NCI-H187 treated with DMSO at 0.1 percent for 48 hours (cell line): ENCODE results near the gene PTS.

Source experiments
- DNase-seq: peaks from one replicate; lab custom pipeline; 2025; lab: John Stamatoyannopoulos, UW

The PTS gene

DNA sequence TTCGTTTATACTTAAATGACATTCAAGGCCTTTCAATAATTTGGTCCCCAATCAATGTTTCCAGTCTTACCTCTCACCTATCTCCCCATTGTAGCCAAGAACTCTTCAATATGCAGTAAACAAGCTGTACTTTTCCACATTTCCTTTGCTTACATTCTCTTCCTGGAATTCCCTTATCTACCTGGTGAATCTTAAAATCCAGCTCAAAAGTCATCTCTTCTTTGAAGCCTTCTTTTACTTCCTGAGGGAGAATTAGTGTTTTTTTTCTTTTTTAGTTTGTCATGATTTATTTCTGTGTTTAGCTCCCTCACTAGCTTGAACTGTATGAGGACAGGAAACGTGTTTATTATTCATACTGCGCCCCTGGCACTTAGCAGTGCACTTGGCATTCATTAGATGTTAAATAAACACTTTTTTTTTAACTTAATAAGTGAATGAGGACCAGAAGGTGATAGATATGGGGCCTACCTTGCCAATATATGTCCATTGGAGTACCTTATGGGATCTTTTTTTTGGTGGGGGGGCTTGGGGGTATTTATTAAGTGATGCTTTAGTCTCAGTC lies 4.9 kb upstream of the PTS start:
- no peak for DNase-seq

DNA sequence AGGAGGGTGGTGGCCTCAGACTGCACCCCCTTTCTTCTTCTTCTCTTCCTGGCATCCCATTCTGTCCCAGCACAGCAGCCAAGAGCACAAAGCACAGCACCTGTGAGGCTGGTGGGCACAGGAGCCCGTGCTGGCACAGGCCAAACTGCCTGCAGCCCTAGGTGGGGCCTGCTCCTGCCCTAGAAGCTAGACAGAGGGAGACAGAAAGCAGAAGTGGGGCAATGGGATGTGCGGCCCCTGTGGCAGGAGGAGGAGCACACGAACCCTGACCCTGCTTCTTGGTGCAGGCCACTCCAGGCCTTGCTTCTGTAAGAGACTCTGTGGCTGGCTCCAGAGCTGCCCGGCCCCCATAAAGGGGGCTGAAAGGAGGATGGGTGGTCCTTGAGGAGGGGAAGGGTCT lies 3.9 kb upstream of the PTS start:
- DNase-seq, result no peak

DNA sequence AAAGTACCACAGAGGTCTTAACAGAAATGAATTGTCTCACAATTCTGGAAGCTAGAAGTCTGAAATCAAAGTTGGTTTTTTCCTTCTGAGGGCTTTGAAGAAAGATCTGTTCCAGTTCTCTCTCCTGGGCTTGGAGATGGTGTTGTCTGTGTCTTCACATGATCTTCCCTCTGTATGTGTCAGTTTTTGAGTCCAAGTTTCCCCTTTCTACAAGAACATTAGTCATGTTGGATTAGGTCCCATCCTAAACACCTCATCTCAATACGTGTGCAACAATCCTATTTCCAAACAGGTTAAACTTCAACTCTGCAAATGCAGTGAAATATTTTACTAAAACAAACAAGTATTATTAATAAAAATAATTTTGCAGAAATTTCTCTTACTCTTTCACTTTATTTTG lies 3.1 kb upstream of the PTS start:
- no peak for DNase-seq

DNA sequence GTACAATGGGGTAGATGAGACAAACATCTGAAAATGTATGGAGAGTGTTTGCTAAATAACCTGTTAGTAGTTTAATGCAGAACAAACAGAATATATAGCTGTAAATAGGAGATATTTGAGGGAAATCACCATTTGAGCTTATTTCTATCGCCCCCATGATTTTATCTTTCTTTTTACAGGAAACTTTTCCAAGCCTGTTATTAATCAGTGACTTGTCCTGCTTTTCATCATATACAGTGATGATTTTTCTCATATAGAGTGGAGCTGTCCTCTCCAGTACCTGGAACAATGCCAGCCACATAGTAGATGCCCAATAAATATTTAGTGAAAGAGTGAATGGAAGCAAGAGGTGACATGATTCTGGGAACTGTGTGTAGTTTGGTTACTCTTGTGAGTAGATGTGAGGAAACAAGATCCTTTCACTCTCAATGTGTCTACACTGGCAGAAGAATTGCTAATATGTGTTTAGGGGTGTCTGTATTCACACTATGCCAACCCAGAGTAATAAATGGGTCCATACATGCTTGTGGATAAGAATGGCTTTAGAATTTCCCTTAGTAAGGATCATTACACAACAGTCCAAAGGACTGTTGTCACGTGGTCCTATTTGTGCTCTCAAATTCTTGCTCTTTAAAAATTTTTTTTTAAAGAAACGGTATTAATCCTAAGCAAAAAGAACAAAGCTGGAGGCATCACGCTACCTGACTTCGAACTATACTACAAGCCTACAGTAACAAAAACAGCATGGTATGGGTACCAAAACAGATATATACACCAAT lies 2.3 kb upstream of the PTS start:
- DNase-seq, result no peak

DNA sequence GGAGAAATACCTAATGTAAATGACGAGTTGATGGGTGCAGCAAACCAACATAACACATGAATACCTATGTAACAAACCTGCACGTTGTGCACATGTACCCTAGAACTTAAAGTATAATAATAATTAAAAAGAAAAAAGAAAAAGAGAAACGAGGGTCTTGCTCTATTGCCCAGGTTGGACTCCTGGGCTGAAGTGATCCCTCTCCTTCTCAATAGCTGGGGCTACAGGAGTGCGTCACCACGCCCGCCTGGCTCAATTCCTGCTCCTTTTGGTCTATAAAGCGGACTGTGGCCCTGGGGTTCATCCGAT lies 521 bp upstream of the PTS start:
- no peak for DNase-seq

DNA sequence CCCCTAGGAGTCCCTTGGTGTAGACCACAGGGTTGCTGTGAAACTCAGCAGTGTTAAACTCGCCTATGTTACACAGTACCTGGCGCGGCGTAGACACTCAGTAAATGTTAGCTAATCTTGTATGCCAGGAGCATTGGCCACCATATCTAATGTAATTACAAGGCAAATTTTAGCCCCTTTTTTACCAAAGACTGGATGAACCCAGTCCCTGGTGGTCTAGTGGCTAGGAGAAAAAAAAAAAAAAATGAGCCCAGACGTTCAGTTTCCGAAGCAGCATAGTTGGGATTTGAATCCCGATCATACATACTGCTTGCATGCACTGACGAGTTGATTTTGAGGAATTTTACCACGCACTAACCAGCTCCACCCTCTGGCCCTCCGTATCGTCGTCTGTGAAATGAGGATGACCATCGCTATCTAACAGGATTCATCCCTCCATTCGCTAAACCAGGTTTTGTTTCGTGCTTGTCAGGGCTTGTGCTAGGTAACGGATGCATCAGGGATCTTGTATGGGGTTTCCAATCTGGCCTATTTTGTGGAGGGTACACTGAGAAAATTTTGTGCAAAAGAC lies 688 bp downstream of the PTS start:
- no peak for DNase-seq

DNA sequence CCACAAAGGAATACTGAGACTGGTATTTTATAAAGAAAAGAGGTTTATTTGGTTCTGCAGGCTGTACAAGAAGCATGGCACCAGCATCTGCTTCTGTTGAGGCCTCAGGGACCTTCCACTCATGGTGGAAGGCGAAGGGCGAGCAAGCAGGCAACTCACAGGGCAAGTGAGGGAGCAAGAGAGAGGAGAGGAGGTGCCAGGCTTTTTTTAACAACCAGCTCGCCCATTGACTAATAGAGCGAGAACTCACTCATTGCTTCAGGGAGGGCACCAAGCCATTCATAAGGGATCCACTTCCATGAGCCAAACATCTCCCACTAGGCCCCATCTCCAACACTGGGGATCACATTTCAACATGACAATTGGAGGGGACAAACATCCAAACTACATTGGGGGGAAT lies 1.2 kb downstream of the PTS start:
- no peak for DNase-seq

DNA sequence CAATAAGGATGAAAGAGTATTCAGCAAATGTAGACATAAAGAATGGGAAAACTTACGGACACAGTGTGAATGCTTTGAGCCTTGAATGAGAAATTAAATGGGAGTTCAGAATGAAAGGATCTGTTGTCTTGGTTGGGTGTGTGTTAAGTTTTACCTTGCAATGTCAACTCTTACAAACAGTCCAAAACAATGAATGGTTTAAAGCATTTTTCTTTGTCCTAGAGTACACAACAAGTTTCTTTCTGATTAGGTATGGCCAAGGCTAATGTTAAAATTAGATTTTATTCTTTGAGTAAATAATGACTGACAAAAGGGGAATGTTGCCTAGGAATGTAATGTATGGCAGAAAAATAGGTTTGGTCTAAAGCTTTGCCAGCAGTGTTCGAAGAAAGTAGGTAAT lies 2.5 kb downstream of the PTS start:
- DNase-seq, result no peak

DNA sequence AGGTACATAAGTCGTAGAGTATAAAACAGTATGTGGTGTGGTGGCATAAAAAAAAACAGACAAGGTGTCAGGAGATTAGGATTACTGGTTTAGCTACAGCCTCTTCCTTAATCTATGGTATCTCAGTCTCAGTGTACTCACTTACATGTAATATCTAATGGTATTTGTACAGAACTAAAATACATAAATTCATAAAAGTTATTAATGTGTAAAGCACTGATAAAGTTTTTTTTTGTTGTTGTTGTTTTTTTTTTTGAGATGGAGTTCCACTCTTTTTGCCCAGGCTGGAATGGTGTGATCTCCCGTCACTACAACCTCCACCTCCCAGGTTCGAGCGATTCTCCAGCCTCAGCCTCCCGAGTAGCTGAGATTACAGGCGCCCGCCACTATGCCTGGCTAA lies 2.9 kb downstream of the PTS start:
- no peak for DNase-seq

DNA sequence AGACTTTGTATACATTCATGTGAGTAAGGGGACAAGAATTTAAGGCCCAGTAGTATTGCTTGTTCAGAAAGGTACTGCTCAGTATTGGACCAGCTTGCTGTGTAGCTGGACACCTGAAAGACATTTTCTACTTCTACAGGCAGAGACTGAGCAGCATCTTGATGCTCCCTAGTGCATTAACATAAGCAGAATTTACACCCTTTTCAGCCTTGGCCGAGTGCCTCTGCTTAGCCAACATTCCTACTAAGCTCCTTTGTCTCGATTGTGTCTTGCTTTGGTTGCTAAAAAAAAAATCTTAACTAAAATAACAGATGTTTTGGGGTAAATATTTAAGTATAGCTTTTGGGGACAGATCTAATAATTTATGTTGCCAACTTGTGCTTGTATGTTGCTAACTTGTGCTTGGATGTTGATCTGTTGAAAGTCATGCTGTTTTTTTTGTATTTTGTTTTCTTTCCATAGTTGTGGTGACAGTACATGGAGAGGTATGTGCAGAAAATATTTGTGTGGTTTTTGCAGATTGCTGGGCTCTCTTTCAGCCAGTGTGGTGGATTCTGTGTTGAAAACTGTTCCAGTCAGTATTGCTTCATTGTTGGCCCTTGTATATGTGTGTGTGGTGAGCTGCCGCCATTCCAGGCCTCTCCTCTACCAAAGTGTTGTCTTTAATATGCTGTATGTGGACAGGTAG lies 3.7 kb downstream of the PTS start:
- no peak for DNase-seq

DNA sequence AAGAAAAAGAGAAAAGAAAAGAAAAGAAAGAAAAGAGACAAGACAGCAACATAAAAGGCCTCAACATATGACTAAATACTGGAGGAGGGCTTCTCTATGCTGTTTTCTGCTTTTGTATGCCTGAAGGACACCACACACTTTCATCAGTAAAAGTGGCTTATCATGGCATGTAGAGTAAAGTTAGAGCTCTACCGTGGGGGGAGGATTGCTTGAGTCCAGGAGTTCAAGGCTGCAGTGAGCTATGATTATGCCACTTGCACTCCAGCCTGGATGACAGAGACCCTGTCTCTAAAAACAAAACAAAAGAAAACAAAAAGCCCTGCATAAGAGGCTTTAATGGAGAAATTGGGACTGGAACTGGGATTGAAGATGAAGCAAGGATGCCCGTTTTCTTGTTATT lies 5.7 kb downstream of the PTS start:
- no peak for DNase-seq

DNA sequence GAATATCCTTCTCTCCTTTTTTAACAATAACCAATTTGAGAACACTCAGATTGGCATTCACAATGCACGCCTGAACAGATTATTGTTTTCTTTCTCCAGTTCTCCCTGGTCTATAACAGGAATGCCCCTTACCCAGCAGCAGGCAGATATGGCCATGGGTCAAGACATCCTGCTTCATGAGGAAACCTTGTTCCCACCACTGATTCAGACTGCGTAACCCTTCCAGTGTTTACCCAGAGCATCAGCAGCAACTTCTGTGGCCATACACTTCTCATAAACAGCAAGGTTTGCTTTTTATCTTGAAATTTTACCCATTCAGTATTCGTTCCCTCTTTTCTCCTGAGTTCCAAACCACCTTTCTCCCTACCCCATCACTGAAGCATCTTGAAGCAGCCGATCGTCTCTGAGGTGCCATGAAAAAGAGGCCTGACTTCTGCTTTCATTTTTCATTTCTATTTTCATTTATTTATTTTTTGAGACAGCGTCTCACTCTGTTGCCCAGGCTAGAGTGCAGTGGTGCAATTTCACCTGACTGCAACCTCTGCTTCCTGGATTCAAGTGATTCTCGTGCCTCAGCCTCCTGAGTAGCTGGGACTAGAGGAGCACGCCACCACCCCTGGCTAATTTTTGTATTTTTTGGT lies 9.6 kb downstream of the PTS start:
- DNase-seq, result no peak

DNA sequence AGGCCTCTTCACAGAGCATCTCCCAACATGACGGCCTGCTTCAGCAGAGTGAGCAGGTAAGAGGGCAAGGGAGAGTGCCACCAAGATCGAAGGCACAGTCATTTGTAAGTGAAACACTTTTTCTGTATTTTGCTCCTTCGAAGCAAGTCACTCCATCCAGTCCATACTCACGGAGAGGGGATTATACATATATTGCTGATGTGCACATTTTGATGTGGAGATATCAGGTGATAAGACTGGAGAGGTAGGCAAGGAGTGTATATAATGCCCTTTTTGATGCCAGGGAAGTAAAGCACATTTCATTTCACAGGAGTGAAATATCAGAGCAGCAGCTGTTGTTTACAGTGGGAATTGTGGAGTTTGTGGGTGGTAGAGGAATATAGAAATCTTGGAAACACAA lies 11.2 kb downstream of the PTS start:
- DNase-seq, result no peak

DNA sequence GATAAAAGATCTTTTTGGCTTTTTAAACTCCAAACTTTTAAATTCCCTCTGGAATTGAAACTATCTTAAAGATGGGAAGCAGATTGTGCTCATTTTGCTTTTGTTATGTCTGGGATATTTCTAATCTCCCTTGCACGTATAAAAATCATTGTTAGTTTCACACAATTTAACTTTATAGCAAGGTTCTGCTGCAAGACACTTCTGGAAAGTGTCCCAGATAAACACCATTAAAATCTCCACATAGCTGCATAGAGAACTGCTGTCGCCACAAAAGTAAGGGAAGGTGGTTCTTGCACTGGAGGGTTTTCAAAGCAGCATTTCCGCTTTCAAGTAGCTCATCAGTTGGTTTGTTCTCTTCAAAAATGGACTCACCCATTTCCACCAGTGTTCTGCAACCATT lies 11.8 kb downstream of the PTS start:
- no peak for DNase-seq

DNA sequence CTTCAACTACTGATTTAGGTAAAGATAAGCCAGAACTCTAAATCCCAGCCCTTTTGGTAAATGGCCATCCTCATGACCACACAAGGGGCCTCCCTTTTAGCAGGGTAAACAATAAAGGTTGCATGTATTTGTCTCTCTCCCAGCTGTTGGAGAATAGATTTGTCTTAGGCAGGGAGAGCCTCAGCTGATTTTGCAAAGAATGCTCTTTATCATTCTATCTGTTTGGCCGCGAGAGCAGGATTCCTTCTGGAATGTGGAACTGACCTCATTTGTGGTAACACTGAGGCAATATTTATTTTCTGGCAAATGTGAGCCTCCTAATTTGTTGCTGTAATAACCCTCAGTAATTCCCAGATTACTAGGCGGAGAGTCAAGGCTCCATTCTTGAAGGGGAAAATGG lies 15.3 kb downstream of the PTS start:
- DNase-seq, result no peak

DNA sequence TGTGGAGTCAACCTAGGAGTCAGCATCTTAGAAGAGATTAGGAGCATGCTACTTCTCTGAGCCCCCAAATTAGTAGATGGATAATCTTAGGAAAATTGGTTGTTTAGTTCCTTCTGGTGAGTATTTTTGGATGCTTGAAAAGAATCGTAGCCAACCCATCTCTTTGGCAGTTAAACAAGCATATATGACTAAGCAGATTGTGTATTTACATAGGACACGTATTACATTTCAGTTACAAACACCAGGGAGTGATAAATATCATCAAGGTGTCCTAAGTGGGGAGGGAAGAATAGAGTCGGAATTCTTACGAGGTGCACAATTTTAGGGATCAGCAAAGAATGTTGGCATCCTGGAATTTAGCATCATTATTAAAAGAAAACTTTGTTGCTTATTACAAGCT lies 21.0 kb downstream of the PTS start:
- no peak for DNase-seq

DNA sequence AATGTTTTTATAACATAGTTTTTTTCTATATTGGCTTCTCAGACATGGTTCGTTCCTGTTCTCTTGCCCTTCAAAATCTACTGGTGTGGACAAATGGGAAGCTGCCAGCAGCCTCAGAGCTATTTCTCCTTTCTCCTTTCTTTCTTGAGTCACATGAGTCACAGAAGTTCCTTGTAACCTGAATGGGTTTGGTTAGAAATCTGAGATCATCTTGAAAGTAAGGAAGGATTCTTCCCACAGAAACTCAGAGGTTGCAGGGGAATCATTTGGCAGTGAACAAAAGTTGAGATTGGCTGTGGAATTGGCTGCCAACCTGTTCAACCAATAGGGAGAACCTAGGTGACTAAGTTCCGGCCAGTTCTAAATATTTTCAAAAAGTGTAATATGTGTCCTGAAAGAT lies 22.0 kb downstream of the PTS start:
- DNase-seq, result no peak

DNA sequence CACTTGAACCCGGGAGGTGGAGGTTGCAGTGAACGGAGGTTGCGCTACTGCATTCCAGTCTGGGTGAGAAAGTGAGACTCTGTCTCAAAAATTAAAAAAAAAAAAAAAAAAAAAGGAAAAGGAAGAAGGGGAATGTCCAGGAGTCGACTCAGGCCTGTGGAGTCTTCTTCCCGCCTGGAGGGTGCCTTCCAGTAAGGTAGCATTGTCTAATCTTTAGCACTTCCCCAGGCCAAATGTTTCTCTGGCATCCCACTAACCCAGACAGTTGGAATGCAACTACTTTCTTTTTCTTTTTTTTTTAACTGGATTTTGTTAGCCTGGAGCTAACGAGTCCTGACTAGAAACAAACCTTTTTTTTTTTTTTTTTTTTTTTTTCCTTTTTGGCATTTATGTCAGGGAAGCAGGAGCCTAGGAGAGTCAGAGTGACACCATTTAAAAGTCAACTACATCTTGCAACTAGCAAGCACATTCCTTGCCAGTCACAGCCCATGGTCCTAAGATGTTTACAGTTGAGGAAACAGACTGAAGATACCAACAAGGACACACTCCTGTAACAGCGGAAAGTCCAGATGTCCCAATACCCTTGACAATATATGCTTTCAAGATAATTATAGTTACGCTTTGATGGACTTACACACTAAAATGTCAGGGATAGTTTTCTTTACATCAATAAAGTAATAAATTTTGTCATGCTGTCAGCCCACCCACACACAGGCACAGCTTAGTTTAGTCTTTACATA lies 23.8 kb downstream of the PTS start:
- no peak for DNase-seq

DNA sequence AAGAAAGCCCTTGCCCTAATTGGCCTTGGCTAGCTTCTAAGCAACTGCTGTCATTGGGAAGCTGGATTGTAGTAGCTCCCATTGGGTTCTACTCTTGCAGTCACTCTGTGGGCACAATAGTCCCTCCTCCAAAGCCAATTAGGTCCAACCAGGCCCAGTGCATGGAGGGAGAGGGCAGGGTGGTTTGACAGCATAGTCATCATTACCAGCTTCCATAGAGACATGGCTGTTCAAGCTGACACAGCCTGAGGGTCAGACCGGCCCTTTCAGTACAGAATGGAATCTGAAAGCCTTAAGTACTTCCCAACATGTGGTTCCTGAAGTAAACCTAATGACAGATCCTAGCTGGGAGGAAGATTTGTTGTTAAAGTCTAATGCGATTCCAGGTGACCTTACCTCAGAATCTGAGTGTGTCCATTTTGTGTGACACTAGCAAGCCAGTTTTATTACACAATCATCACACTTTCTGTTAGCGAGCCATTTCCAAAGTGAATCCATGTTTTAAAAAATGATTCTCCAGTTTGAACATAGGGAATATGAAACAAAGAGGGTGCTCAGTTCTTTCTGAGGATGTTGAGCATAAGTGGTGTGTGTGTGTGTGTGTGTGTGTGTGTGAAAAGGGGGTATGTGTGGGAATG lies 27.5 kb downstream of the PTS start:
- DNase-seq, result no peak

DNA sequence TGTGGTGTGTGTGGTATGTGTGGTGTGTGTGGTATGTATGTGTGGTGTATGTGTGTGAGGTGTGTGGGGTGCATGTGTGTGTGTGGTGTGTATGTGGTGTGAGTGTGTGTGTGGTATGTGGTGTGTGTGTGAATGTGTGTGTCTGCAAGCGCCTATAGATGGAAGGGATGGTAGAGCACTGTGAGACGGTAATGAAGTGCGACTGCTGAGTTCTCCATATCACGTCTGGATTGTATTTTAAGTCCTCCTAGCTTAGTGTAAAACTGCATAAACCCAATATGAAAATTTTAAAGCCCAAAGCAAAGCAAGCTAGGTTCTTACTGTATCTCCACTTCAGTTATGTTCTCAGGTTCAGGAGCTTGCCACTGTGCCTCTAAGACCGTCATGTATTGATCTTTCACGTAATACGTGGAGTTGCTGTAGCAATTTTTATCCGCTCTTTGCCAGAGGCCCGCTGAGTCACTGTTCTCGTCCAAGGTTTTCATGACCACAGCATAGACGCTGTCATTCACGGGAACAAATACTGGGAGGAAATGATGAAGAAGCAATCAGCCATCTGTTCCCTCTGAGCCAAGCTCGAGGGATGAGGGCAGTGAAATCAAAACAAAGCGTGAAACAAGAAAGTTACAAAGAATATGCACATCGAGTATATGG lies 29.0 kb downstream of the PTS start:
- DNase-seq, result no peak

DNA sequence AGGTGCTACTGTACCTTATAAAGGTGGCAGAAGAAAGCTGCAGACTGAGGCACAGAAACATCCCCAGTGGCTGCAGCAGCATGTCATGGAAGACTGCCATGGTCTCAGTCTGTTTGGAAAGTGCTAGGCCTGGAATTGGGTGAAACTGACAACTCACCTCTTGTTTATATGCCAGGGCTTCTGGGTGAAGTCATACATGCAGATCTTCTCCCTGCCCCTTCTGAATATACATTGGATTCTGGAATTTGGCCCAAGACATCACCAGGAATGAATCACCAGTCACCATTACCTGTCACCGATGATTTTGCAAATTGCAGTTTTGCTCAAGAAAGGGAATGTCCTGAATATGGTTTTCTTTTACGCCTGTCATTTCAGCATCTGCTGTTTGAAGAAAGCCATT lies 34.3 kb downstream of the PTS start, which contains the start of gene PLET1:
Gene PLET1 (minus strand): TSS at position 371 of the 400 bp plus-strand sequence. CDS start 271 bp downstream, at position 100.
- DNase-seq, result no peak
